ENCODE measurements around the gene BROX.

BROX gene

GRCh38 chr1:222767152-222767571 lies 54.8 kb downstream of the BROX start:
- H3K27ac ChIP-seq: no peak overlapping the region
- no peak for TF ChIP-seq CTCF (conservative IDR thresholded peaks at IDR 0.05)

- H3K27ac ChIP-seq: no peak overlapping the region
- TF ChIP-seq CTCF (conservative IDR thresholded peaks at IDR 0.05): no peak
Observed at GRCh38 chr1:222768592-222768991, 56.2 kb downstream of the BROX start.

- TF ChIP-seq CTCF (conservative IDR thresholded peaks at IDR 0.05): no peak; the same call in 1 of the 2 replicates
- H3K27ac ChIP-seq: no peak overlapping the region
Observed at GRCh38 chr1:222769181-222769580, 56.8 kb downstream of the BROX start.

- TF ChIP-seq CTCF (conservative IDR thresholded peaks at IDR 0.05): no peak
- H3K27ac ChIP-seq: no peak overlapping the region
Observed at GRCh38 chr1:222769971-222770620, 57.7 kb downstream of the BROX start.

GRCh38 chr1:222772996-222773379 lies 60.6 kb downstream of the BROX start:
- TF ChIP-seq CTCF (conservative IDR thresholded peaks at IDR 0.05): no peak
- no peak overlapping the region for H3K27ac ChIP-seq

- no peak for TF ChIP-seq CTCF (conservative IDR thresholded peaks at IDR 0.05)
- no peak overlapping the region for H3K27ac ChIP-seq
Observed at GRCh38 chr1:222777463-222777862, 65.1 kb downstream of the BROX start.

- H3K27ac ChIP-seq: no peak overlapping the region
- TF ChIP-seq CTCF (conservative IDR thresholded peaks at IDR 0.05): no peak
Observed at GRCh38 chr1:222777977-222778376, 65.6 kb downstream of the BROX start.
